G401.6 (cell line): Measurements from ENCODE around the gene GSX2.

Experiments
- FAIRE-seq: peaks from 2 replicates; lab custom pipeline; 2012; peaks lifted over from hg19 to GRCh38; lab: Jason Lieb, UNC

Gene GSX2

DNA sequence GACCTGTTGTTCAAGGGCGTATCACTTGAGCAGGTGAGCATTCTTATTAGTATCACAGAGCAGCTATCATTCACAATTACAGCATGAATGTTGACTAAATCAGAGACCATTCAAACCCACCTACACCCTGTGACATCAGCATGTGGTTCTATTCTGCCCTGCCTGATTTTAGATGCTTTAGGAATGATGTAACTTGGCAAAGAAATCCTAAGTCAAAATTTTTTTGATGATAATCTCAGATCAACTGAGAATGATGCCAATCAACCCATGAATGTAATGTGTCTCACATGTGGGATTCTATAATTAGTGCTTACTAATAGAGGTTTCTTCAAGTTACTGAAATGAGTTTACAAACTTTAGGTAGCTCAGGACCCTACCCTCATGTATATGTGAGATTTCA is 22.2 kb upstream of the GSX2 start:
- no peak for FAIRE-seq

DNA sequence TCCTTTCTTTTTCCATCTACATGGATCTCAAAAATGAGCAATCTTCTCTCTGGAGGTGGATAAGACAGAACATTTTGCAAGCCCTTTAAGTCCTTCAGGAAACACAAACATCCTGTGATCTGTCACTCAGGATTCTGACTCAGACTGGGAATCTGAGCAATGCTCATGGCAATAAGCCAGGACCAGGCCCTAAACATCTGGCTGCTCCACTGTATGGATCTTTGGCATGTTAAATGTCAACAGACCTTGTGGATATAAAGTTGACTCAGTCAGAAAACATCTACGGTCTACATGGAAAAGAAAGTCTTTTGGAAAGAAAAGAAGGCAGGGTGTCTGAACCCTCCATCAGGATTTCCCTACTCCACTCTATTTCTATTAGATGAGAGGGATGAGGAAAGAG is 17.8 kb upstream of the GSX2 start:
- no peak for FAIRE-seq

DNA sequence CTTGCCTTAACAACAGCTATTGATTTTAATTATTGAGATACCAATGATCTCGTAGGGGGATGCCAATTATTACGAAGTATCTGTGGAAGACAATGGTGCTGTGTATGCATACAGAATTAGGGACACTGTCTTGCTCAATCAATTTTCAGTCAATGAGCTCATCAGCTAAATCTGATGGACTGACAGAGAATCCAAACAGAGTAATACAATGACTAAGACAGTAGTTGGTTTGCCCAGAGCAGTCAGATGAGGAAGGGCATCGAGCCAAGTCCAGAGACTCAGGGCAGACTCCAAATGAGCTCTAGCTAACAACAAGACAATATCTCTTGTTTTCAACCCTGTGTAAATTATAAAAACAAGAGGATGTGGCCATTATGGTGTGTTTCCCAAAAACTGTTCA is 14.7 kb upstream of the GSX2 start:
- FAIRE-seq: no peak

DNA sequence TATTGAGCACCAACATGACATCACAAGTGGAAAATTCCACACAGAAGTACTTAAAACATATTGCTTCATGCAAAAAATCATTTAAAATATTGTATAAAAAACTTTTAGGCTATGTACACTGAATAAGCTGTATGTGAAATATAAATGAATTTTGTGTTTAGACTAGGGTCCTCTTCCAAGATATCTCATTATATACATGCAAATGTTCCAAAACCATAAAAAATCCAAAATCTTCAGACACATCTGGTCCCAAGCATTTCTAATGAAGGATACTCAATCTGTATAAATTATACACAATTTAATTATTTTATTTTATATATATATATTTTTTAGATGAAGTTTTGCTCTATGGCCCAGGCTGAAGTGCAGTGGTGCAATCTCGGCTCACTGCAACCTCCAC is 10.1 kb upstream of the GSX2 start:
- FAIRE-seq: no peak

DNA sequence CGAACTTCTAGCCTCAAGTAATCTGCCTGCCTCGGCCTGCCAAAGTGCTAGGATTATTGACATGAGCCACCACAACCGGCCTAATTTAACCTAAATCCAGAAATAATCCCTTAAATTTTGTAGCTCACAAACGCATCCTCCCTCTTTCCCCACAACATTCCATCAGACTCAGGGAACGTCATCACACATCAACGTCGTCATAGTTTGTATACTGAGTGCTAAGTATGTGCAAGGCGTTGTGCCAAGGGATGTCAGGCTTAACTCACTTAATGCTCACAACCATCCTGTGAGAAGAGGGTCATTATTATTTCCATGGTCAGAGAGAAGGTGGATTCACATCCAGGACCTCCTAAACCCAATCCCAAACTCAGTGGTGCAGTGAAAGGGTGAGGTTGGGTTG is 9.6 kb upstream of the GSX2 start:
- FAIRE-seq: no peak

DNA sequence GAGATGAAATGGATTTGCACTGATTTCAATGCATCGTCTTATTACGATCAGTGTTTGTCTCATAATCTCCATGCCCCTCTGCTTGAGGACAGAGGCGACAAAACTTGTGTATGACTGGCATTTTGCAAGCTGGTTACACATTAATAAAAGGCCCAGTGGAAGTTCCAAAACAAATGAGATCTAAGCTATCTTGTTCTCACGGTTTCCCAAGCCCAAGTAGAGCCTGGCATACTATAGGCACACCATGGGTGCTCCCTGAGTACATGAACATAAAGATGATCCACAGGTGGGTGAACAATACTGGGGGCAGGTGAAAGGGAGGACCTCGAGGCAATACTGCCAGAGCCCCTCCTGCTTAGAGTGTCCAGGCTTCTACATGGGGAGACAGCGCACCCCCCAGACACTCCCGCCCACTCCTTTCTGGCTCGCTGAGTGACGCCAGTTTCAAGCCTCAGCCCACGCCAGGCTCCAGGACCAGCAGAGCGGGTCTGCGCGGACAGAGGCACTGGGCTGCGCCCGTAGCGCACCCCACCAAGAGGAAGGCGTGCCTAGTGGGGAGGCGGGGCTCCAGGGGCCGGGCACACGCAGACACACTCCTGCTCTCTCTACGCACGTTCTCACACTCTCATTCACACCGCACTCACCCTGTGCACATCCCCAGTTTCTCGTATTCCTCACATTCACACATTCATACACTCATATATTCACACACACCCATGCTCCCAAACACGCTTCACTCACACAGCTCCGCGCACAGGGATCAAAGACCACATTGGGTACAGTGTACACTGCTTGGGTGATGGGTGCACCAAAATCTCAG is 8.9 kb upstream of the GSX2 start:
- no peak for FAIRE-seq

DNA sequence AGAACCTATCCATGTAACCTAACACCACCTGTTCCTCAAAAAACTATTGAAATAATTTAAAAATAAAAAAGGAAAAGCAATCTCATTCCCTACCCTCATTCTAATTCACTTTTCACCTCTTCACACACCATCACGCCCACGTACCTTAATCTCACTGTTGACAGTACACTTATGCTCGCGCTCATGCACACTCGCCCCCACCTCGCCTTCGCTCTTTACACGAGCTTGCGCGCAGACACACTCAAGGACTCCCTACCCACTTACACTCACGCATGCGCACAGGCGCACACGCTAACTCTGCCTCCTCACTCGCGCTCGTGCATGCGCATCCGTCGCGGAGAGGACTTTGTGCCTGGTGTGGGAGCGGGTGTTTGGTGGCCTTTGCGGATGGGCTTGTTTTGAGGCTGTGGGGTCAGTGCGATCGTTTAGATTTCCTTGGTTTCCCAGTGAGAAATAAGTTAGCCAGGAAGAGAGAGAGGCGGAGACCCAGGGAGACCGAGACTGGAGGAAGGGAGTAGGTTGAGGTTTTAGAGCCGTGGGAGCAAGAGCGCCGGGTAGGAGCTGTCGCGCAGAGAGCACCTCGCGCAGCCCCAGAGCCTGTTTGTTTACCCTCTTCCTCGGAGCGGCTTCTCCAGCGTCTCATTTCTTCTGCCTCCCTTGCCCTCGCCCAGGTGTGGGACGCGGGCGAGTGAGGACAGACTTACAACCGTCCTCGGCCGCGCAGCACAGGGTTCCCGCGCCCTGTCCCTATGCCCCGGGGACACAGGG is 8.1 kb upstream of the GSX2 start:
- FAIRE-seq: no peak

DNA sequence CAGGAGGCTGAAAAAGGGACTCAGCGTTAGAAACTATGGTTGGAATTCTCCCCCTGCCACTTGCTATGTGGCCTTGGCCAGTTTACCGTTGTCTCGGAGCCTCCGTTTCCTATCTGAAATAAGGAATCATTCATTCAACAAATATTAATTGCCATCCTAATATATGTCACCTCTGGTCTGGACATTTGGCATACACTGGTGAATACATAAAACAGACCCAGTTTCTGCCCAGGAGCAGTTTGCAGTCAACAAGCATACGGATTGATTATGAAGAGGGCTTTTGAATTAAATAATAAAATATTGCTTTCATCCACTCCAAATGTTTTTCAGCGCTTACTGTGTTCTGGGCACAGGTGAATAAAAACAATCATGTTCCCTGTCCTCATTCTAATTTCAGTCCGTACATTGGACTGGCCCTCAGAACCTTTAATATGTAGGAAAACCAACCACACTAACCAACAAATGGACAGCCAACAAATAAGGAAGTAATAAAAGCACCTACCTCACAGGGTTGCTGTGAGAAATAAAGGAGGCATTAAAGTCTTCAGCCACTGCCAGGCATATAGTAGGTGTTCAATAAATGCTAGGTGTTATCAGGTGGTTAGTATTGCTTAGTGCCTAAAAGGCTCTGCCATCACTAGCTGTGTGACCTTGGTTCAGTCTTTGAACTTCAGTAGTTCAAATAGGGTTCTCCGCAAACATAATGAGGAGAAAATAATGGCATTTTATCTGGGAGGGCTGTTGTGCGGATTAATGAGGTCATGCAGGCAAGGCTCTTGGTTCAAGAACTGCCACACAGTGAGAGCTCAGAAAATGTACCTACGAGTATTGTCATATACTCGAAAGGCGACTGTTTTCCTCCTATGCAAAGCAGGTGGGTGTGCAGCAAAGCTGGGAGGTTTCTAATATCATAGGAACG is 7.3 kb upstream of the GSX2 start:
- no peak for FAIRE-seq

DNA sequence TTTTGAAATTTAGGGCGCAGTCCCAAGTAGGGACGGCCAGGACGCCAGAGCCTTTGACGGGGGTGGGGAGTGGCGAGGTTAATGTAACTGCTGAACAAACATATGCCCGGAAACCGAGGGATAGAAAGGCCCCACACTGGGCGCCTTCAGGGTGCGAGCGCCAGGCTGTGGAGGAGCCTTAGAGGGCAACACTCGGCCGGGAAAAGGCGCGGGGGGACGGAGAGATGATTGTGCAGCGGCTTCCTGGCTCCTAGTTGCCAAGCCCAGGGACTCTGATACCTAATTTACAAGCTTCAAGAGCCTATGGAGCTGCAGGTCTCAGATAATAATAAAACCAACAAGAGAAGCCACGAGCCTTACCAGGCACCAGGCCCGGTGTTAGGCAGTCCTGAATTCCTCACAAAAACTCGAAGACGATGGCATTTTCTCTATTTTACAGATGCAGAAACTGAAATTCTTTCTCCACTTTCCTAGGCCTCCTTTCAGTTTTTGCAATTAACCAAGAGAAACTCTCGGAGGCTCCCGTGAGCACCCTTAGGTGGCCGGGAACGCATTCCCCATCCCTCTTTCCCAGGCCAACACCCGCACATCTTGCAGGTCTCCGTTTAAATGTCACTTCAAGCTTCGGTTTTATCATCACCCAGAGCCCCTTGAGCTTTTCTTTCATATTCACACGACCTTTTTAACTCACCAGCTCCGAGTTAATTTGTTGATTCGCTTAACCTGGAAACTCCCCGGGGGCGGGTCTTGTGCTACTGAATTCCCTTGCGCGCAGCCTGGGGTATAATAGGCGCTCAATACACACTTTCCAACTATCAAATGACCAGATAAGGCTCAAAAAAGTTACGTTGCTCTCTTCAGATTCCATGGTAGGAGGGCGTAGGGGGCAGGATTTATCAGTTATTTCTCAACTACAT is 6.4 kb upstream of the GSX2 start:
- no peak for FAIRE-seq

DNA sequence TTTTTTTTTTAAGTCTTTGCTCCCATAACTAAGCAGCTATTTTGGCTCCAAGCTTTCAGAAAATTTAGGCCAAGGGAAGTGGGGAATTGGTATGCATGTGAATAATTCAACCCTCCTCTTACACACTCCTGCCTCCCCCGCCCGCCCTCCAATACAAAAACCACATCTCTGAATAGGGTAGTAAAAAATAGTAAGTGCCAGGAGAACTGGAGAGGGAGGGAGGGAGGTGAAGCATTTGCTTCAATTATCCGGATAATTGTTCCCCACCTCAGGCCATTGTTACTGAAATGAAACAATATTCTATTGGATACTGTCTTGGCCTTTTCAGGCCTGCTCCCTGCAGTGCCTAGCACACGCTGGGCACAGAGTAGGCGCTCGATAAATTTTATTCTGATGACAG is 5.5 kb upstream of the GSX2 start:
- FAIRE-seq: no peak

DNA sequence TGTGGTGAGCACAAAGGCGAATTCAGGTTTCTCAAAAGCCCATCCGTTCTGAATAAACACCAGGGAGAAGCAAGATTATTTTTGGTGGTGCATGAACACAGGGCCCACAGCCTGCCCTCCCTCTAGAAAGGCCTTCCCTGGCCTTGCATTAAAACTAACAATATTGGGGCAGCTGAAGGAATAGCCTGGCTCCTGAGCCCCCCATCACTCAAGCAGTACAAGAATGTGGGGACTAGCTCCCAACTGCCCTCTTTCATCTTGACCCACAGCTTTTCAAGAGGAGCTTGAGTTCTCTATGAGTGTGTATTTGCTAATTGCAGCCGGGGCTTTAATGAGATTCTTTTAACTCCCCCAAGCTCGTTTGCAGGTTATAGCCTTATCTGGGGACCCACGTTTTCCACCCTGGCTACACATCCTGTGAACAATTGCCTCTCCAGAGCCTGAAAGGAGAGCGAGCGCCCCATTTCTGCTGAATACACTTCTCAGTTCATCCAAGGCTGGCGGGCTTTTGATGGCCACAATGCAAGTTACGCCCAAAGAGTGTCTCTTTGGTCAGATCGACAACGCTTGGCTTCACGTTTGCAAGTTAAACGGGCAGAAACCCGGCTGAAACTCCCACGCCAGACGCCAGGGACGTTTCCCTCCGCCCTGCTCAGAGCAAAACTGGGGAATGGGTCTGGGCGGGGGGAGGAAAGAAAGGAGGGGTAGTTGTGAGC is 4.7 kb upstream of the GSX2 start:
- FAIRE-seq: no peak

DNA sequence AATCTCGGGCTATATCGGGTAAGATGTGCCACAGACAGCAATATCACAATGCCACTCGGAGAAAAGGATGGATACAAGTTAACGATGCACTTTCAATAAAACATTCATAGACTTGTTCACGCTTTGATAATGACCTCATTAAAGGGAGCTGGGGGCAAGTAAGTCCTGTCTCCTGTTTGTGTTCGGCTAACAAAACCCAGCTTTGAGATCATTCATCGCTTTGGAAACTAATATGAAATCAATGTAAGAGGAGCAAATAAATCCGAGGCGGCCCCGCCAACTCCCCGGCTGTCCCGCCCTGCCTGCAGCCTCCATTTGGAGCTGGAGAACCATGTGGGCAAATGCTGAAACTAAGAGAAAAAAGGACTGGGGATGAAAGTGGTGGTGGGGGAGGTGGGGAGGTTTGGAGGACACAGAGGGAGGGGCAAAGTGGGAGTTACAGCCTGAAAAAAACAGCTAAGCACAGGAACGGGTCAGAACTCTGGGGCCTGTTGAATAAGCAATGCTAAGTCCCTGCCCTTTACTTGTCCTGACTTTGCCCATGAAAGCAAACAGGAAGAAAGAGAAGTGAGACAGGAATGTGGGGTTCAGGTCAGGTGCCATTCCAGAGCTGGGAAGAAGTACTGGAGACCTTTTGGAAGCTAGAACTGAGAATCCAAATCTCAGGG is 3.5 kb upstream of the GSX2 start:
- no peak for FAIRE-seq

DNA sequence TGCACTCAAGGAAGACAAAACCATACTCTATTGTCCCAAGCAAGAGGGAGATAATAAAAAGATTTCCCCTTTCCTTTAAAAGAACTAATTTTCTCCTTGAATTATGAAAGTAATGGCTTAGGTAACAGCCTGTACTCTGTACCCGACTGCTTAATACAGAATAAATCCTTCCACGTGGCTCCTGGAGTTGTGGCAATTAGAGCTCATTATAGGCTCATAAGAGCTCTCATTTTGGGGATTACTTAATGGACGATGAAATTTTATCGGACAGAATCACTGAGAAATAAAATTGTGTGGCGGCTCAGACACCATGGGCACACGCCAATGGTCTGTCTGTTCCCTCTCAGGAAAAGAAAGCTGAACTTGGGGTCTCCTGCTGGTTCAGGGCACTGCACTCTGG is 2.8 kb upstream of the GSX2 start:
- no peak for FAIRE-seq

DNA sequence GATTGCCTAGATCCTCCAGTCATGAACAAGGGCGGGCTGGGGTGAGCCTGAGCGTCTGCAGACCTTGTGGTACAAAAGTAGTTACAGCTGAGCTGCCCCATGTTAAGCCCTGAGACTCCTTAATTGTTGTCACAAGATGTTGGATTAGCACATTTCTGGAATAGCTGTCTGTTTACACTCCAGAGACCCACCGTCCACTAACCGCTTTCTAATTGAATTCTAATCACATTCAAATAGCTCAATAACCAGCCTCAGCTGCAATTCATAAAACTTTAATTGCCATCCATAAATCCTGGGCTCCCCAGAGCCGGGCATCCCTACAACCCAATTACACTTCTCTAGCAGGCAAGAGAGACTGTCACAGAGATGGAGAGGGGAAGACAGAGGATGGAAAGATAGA is 1.6 kb upstream of the GSX2 start:
- FAIRE-seq: peak; percentile 93

DNA sequence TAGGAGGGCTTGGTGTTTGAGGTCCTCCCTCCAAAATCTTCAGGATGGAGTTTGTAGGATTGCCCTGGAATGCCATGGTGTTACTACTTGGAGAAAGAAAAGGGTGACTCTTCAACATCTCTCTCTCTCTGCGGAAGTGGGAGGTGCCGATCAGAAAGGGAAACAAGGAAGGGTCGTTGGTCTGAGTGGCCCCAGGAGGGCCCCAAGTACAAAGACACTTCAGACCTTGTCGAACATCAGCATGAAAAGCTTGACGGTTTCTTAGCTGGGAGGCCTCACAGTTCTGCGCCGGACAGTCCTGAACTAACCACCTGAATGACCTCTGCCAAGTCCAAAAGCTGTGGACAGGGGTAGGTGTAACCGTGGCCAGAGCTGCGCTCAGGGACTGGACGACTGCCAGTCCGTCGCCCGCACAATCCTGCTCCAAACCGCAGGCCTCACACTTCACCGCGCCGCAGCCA is 646 bp upstream of the GSX2 start:
- no peak for FAIRE-seq

DNA sequence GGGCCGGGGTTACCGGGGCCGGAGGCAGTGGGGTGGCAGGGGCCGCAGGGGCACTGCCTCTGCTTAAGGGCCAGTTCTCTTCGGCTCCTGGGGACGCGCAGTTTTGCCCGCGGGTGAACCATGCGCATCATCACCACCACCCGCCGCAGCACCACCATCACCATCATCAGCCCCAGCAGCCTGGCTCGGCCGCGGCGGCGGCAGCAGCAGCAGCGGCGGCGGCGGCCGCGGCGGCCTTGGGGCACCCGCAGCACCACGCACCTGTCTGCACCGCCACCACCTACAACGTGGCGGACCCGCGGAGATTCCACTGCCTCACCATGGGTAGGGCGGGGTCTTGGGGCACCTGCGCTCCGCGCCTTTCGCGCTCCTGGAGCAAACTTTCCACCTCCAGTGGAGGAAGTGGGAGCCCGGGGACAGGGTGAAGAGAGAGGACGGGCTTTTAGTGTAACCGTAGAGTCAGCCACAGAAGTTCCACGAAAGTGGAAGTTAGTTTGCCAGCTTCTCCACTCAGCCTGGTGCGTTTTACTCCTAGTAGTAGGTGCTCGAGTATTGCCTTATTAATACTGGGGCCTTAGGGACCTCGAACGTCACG is 729 bp downstream of the GSX2 start:
- no peak for FAIRE-seq

DNA sequence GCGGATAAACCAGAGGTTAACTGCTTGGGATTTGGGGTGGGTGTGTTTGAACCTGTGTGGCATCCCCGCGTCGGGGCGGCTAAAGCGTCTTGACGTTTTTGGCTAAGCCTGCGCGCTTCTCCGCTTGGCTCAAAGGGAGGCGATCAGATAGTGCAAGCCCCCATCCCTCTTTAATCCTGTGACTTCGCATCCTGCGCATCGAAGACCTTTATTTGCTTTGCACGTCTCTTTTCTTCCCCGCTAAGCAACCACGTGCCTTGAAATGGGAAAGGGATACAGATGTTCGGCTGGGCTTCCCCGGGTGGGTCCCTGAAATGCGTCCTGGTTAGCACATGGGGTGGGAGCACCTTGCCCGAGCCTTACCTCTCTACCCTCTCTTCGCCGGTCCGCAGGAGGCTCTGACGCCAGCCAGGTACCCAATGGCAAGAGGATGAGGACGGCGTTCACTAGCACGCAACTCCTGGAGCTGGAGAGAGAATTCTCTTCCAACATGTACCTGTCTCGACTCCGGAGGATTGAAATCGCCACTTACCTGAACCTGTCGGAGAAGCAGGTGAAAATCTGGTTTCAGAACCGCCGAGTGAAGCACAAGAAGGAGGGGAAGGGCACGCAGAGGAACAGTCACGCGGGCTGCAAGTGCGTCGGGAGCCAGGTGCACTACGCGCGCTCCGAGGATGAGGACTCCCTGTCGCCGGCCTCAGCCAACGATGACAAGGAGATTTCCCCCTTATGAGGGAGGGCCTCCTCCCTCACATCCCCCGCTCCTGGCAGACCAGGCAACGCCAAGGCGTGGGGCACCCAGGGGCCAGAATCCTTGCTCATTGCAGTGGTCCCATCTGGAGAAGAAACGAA is 1.5 kb downstream of the GSX2 start:
- no peak for FAIRE-seq

DNA sequence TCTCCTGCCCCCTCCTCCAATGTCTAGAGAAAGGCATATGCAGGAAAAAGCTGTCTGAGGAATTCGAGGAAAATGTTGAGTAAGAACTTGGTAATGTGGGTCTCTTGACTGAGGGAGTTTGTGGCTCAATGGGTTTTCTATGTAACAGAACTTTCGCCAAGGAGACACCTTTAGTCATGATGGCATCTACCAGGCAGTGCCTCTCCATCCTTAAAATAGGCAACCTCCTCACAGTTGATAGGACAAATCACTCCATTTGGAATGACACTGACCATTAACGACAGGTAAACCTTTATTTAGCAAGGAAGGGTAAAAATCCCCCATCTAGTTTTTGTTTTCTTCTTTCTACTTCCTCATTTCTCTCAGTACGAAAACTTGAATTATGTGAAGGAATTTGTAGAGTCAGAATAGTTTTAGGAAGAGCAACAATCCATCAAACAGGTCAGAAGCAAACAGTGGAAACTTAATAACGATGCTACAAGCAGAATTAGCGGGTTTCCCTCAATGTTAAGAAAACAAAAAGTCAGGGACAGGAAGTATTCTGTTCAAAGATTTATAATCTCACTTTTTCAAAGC is 2.7 kb downstream of the GSX2 start:
- FAIRE-seq: no peak

DNA sequence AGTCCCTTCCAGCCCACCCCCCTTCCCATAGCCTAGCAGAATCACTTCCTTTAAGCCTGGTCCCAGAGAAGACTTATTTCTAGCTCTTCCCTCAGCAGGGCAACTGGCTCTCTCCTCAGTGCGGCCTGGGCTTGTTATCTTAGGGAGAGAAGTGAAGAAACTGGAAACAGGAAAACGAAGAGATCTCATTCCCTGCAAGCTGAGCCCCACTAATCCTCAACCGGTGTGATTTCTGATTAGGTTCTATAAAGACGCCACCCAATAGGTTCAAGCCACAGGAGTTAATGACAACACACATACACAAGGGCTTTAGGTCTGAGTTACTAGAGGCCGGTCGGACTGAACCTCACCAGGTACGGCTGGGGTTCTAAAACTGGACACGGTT is 3.2 kb downstream of the GSX2 start:
- FAIRE-seq: no peak
